GM21723 (cell line): Measurements from ENCODE around the gene PSMD14.
A peak's percentile ranks its signal among the peaks of the same experiment; 100 is the strongest.

Experiments used
- ATAC-seq: cut with Tn5 transposase; IDR thresholded peaks from one replicate; pipeline ENCODE4 v1.9.1; 2021; ENCODE audit warnings: mild to moderate bottlenecking, moderate library complexity; ENCODE audit not compliant: unreplicated experiment

PSMD14 gene

GRCh38 chr2:161418275-161418714 lies 110.1 kb downstream of the PSMD14 start:
- ATAC-seq, result no peak

GRCh38 chr2:161418715-161419637 lies 110.8 kb downstream of the PSMD14 start:
- ATAC-seq, result no peak

GRCh38 chr2:161419638-161420190 lies 111.5 kb downstream of the PSMD14 start:
- ATAC-seq, result no peak

GRCh38 chr2:161420406-161421074 lies 112.3 kb downstream of the PSMD14 start:
- ATAC-seq, result no peak

GRCh38 chr2:161421686-161422085 lies 113.5 kb downstream of the PSMD14 start:
- no peak for ATAC-seq

GRCh38 chr2:161422816-161423403 lies 114.7 kb downstream of the PSMD14 start:
- ATAC-seq, result peak; percentile 17

GRCh38 chr2:161423421-161424393 lies 115.5 kb downstream of the PSMD14 start:
- ATAC-seq, result peak; percentile 40

- ATAC-seq, result no peak
Observed at GRCh38 chr2:161424394-161424769, 116.2 kb downstream of the PSMD14 start.

GRCh38 chr2:161424891-161425727 lies 116.9 kb downstream of the PSMD14 start:
- no peak for ATAC-seq

- no peak for ATAC-seq
Observed at GRCh38 chr2:161425728-161426454, 117.7 kb downstream of the PSMD14 start.

GRCh38 chr2:161426455-161426921 lies 118.3 kb downstream of the PSMD14 start:
- ATAC-seq, result no peak

GRCh38 chr2:161426922-161427663 lies 118.9 kb downstream of the PSMD14 start:
- ATAC-seq, result no peak

- ATAC-seq, result no peak
Observed at GRCh38 chr2:161427664-161428587, 119.7 kb downstream of the PSMD14 start.

- ATAC-seq, result no peak
Observed at GRCh38 chr2:161430386-161430785, 122.2 kb downstream of the PSMD14 start.

GRCh38 chr2:161432107-161432506 lies 123.9 kb downstream of the PSMD14 start:
- no peak for ATAC-seq

- ATAC-seq, result no peak
Observed at GRCh38 chr2:161434118-161434517, 125.9 kb downstream of the PSMD14 start.

- no peak for ATAC-seq
Observed at GRCh38 chr2:161436411-161436810, 128.2 kb downstream of the PSMD14 start.
